ENCODE data around the gene PDC. TPM values are rescaled to one million over a fixed set of nuclear protein-coding genes. Genes with fewer than 3 reads are reported as not detected.
"Not testable (repeated sequence)": the region's sequence is repeated elsewhere in the genome, so short reads cannot be mapped to it uniquely, and the experiment has no call there.

The PDC gene
- total RNA-seq, 2 experiments from 2014 or later, result not detected

- Histone ChIP-seq H3K36me3 (ENCODE audit: insufficient read depth, low read length) (peaks cover 45% of the 10 kb centered on the region), H3K27me3 (ENCODE audit: control insufficient read depth in 1 of 2, insufficient read depth in 2 of 2, low read length in 2 of 2) (no peaks in the 10 kb centered on the region), H3K4me1 (ENCODE audit: insufficient read depth, low read length) (no peaks in the 10 kb centered on the region), H3K4me3 (ENCODE audit: low read length) (no peak overlapping the region), H3K9me3 (ENCODE audit: control insufficient read depth in 1 of 2, insufficient read depth in 1 of 2, low read length in 2 of 2) (no peaks in the 10 kb centered on the region), H3K27ac (ENCODE audit: low read depth in 1 of 2, low read length in 2 of 2) (no peak overlapping the region)
- CTCF ChIA-PET, result interaction anchor here (0.9 to 1.2 kb wide), 3 partner anchors 15 to 28 kb away, joined by 3 to 7 read pairs (median 5); partner anchors contain the start of genes ODR4 and TPR
- Mint-ChIP-seq H3K4me1 (ENCODE audit: low read depth) (no peaks in the 10 kb centered on the region), H3K27me3 (no peaks in the 10 kb centered on the region), H3K27ac (no peak overlapping the region), H3K4me3 (no peak overlapping the region), H3K36me3 (ENCODE audit: low read depth) (peaks cover 79% of the 10 kb centered on the region), H3K9me3 (no peaks in the 10 kb centered on the region)
- ATAC-seq (ENCODE audit: poor library complexity) (no peak), DNase-seq (no peak)
- TF ChIP-seq CTCF (IDR thresholded peaks at IDR 0.05), result no peak
- POLR2A ChIA-PET, result no interaction called here
- intact Hi-C loops (cut with DNase I, micrococcal nuclease), result loop anchor here in 1 of 2 experiments (10.0 kb wide), 1 partner anchor 581 kb away; no protein-coding TSS in a partner anchor
Measured at GRCh38 chr1:186403632-186404031, 57.3 kb downstream of the PDC start.

- H3K4me3 ChIP-seq (ENCODE audit: low read length); H3K27me3 ChIP-seq (ENCODE audit: control insufficient read depth in 1 of 2, insufficient read depth in 2 of 2, low read length in 2 of 2); ATAC-seq (ENCODE audit: poor library complexity); H3K4me1 ChIP-seq (ENCODE audit: insufficient read depth, low read length); H3K9me3 Mint-ChIP-seq; H3K4me1 Mint-ChIP-seq (ENCODE audit: low read depth); POLR2A ChIA-PET; H3K4me3 Mint-ChIP-seq; H3K27me3 Mint-ChIP-seq; H3K27ac ChIP-seq (ENCODE audit: low read depth in 1 of 2, low read length in 2 of 2); H3K27ac Mint-ChIP-seq; CTCF ChIA-PET; DNase-seq; H3K9me3 ChIP-seq (ENCODE audit: control insufficient read depth in 1 of 2, insufficient read depth in 1 of 2, low read length in 2 of 2): not testable (repeated sequence)
- peaks cover 71% of the 10 kb centered on the region for H3K36me3 Mint-ChIP-seq (ENCODE audit: low read depth)
- peaks cover 35% of the 10 kb centered on the region for H3K36me3 ChIP-seq (ENCODE audit: insufficient read depth, low read length)
- intact Hi-C loops (cut with DNase I, micrococcal nuclease), result loop anchor here in 1 of 2 experiments (10.0 kb wide), 1 partner anchor 583 kb away; no protein-coding TSS in a partner anchor
Measured at GRCh38 chr1:186401446-186401845, 59.5 kb downstream of the PDC start.

Other genes with a start within 250 kb of the PDC start
- gene PRG4, start 164.8 kb downstream of the PDC start, total RNA-seq, result under 1 TPM; 0.06 to 0.08 TPM
- gene TPR, start 85.9 kb downstream of the PDC start, total RNA-seq, result 10 to 100 TPM; 82.3 to 91.3 TPM
- gene ODR4, start 85.3 kb downstream of the PDC start, total RNA-seq, result 10 to 100 TPM; 21.3 to 24.5 TPM
- gene PTGS2, start 219.3 kb upstream of the PDC start, total RNA-seq, result under 1 TPM; 0.61 to 0.88 TPM